K562 (cell line): ENCODE results near the gene BCL2L13. TPM values are rescaled to one million over a fixed set of nuclear protein-coding genes. Genes with fewer than 3 reads are reported as not detected.

Source experiments
- ATAC-seq: fragments of 200-7000 bp; cut with Tn5 transposase; 3 replicates; pipeline ENCODE4 v1.9.1; 2020; ENCODE audit warnings: moderate library complexity
- BruUV-seq: library from RNA; stranded (reverse); fragments of 400-500 nt; replicated peaks from 2 replicates; lab custom pipeline; 2021; lab: Mats Ljungman, UMichigan
- CTCF ChIA-PET: fragments of 300-600 bp; formaldehyde crosslinking; extraction: SDS; loops from one replicate; lab custom pipeline; 2021; ENCODE audit warnings: low intra/inter-chr PET ratio; lab: Yijun Ruan, JAX
- POLR2A ChIA-PET: fragments of 300-600, 350-650 bp; sonication (Branson Sonifier 250); formaldehyde crosslinking; extraction: SDS; loops from one replicate; lab custom pipeline; 2021; ENCODE audit warnings: antibody characterized with exemption, inconsistent platforms; lab: Yijun Ruan, JAX
- DNase-seq, 4 experiments: peaks; one replicate each; pipeline versions ENCODE4 v3.0.0 to v3.0.0-alpha.2; 2011 to 2018; ENCODE audit warnings: low spot score in 3 of 4, mixed read lengths in 3 of 4; ENCODE audit errors: extremely low read depth in 1 of 4
- FAIRE-seq: peaks from 2 replicates; lab custom pipeline; 2011; peaks lifted over from hg19 to GRCh38; lab: Jason Lieb, UNC
- H2AFZ ChIP-seq: 2 replicates; pipeline ENCODE4 v1.6.0; 2011; ENCODE audit warnings: low read depth, low read length, control low read depth, inconsistent platforms
- H3K27ac ChIP-seq: fragments of 200-600 bp; 3 replicates; pipeline ENCODE4 v1.8.0; 2011; ENCODE audit warnings: low read depth, mild to moderate bottlenecking, control low read depth, inconsistent platforms, low read length, moderate library complexity, mixed read lengths; ENCODE audit errors: extremely low read depth
- H3K27me3 ChIP-seq, 2 experiments: fragments of 300-600 bp in 1 of 2; 2 replicates in 1 of 2; 3 replicates in 1 of 2; pipeline versions ENCODE4 v1.6.0 to v1.8.0; 2011; ENCODE audit warnings: inconsistent platforms in 2 of 2, low read length in 2 of 2, mild to moderate bottlenecking in 1 of 2, mixed read lengths in 1 of 2, moderate library complexity in 1 of 2; ENCODE audit not compliant: control insufficient read depth in 2 of 2, insufficient read depth in 2 of 2
- H3K36me3 ChIP-seq: fragments of 300-600 bp; 3 replicates; pipeline ENCODE4 v1.8.0; 2011; ENCODE audit warnings: mild to moderate bottlenecking, low read length, inconsistent platforms; ENCODE audit not compliant: control insufficient read depth, insufficient read depth
- H3K4me1 ChIP-seq, 2 experiments: fragments of 200-600 bp in 1 of 2; replicated peaks in 1 of 2; 2 replicates in 1 of 2; 3 replicates in 1 of 2; pipeline versions ENCODE4 v1.5.1 to v1.8.0; 2011; ENCODE audit warnings: inconsistent platforms in 2 of 2, low read length in 2 of 2, mild to moderate bottlenecking in 1 of 2, mixed read lengths in 1 of 2, moderate library complexity in 1 of 2; ENCODE audit not compliant: control insufficient read depth in 2 of 2, insufficient read depth in 2 of 2
- H3K4me2 ChIP-seq: 2 replicates; pipeline ENCODE4 v1.6.1; 2011; ENCODE audit warnings: low read length, control low read depth, inconsistent platforms, mixed read lengths; ENCODE audit not compliant: insufficient read depth
- H3K4me3 ChIP-seq: fragments of 200-600 bp; sonication (generic), shearing (Covaris generic); 2 replicates; pipeline ENCODE4 v1.5.1; 2016; ENCODE audit warnings: control low read depth, inconsistent platforms
- H3K79me2 ChIP-seq: fragments of 200-600 bp; 3 replicates; pipeline ENCODE4 v1.8.0; 2011; ENCODE audit warnings: low read length, inconsistent platforms; ENCODE audit not compliant: control insufficient read depth, insufficient read depth
- H3K9ac ChIP-seq, 2 experiments: 2 replicates each; pipeline versions ENCODE4 v1.6.0 to v1.6.1; 2011; ENCODE audit warnings: low read depth in 2 of 2, low read length in 2 of 2, control low read depth in 1 of 2, inconsistent platforms in 1 of 2, mild to moderate bottlenecking in 1 of 2, mixed read lengths in 1 of 2; ENCODE audit not compliant: insufficient read depth in 1 of 2
- H3K9me1 ChIP-seq: one replicate; pipeline ENCODE4 v1.6.0; 2011; ENCODE audit warnings: inconsistent platforms, mild to moderate bottlenecking, low read length, moderate library complexity; ENCODE audit not compliant: control insufficient read depth, insufficient read depth
- H3K9me3 ChIP-seq: replicated peaks from 2 replicates; pipeline ENCODE4 v1.5.1; 2011; ENCODE audit warnings: low read depth, low read length, inconsistent platforms; ENCODE audit not compliant: control insufficient read depth, insufficient read depth
- H4K20me1 ChIP-seq: replicated peaks from 2 replicates; pipeline ENCODE4 v1.6.1; 2011; ENCODE audit warnings: low read length, inconsistent platforms, mixed read lengths; ENCODE audit not compliant: control insufficient read depth, insufficient read depth
- CREB3 ChIP-seq: fragments of 450-650 bp; conservative IDR thresholded peaks from 2 replicates; pipeline ENCODE4 v1.6.1; 2016; ENCODE audit warnings: missing genetic modification characterization, low read depth, mild to moderate bottlenecking, missing compliant biosample characterization, moderate library complexity
- GTF2F1 ChIP-seq: IDR thresholded peaks from 2 replicates; pipeline ENCODE4 v1.6.1; 2011; ENCODE audit warnings: low read depth, low read length, improper control_type of control experiment
- HDAC3 ChIP-seq: fragments of 450-650 bp; IDR thresholded peaks from 2 replicates; pipeline ENCODE4 v1.6.1; 2018; ENCODE audit warnings: borderline replicate concordance, mild to moderate bottlenecking, moderate library complexity; ENCODE audit not compliant: partially characterized antibody
- HMGXB4 ChIP-seq: sonication (generic); formaldehyde crosslinking; IDR thresholded peaks from 2 replicates; pipeline ENCODE4 v1.8.1; 2023; ENCODE audit warnings: mild to moderate bottlenecking, missing genetic modification reagents
- KLF13 ChIP-seq: fragments of 450-650 bp; IDR thresholded peaks from 2 replicates; pipeline ENCODE4 v1.6.1; 2016; ENCODE audit warnings: missing genetic modification characterization, low read depth, mild to moderate bottlenecking, missing compliant biosample characterization, moderate library complexity, borderline replicate concordance
- LCOR ChIP-seq: sonication (generic); formaldehyde crosslinking; IDR thresholded peaks from 2 replicates; pipeline ENCODE4 v1.8.0; 2022; ENCODE audit warnings: mild to moderate bottlenecking, missing genetic modification reagents
- MTA1 ChIP-seq: fragments of 450-650 bp; IDR thresholded peaks from 2 replicates; pipeline ENCODE4 v1.6.1; 2017; ENCODE audit warnings: borderline replicate concordance
- PHTF2 ChIP-seq: fragments of 250-450 bp; sonication (Bioruptor Pico); IDR thresholded peaks from 2 replicates; pipeline ENCODE4 v1.5.0; 2021; ENCODE audit warnings: mild to moderate bottlenecking
- POLR2B ChIP-seq: fragments of 450-650 bp; IDR thresholded peaks from 2 replicates; pipeline ENCODE4 v1.6.1; 2018; ENCODE audit warnings: low read depth; ENCODE audit not compliant: partially characterized antibody
- TARDBP ChIP-seq: fragments of 450-650 bp; IDR thresholded peaks from 2 replicates; pipeline ENCODE4 v1.6.1; 2016
- TCFL5 ChIP-seq: fragments of 250-450 bp; sonication (Bioruptor Pico); conservative IDR thresholded peaks from 2 replicates; pipeline ENCODE4 v1.6.1; 2021; ENCODE audit warnings: mild to moderate bottlenecking, moderate library complexity, matching md5 sums
- ZFX ChIP-seq: sonication (generic); formaldehyde crosslinking; IDR thresholded peaks from 2 replicates; pipeline ENCODE4 v1.8.0; 2022; ENCODE audit warnings: mild to moderate bottlenecking, missing genetic modification reagents, moderate library complexity
- ZNF140 ChIP-seq: fragments of 250-450 bp; sonication (Bioruptor Pico); IDR thresholded peaks from 2 replicates; pipeline ENCODE4 v1.8.0; 2021; ENCODE audit warnings: moderate library complexity, mild to moderate bottlenecking, inconsistent platforms
- ZNF324 ChIP-seq: fragments of 250-450 bp; sonication (Bioruptor Pico); IDR thresholded peaks from 2 replicates; pipeline ENCODE4 v1.4.0; 2020; ENCODE audit warnings: mild to moderate bottlenecking
- ZNF512 ChIP-seq: IDR thresholded peaks from 2 replicates; pipeline ENCODE4 v1.6.1; 2016; ENCODE audit warnings: missing genetic modification characterization, missing compliant biosample characterization
- ZNF695 ChIP-seq: fragments of 450-650 bp; formaldehyde crosslinking; IDR thresholded peaks from 2 replicates; pipeline ENCODE4 v1.4.0; 2020; ENCODE audit warnings: mild to moderate bottlenecking, moderate library complexity
- WGBS: fragments of 100-300 bp; shearing (Covaris generic); methylation state at CpG from one replicate; pipeline ENCODE4 v1.1.6; 2016; ENCODE audit warnings: low coverage, mixed read lengths; ENCODE audit not compliant: insufficient coverage; ENCODE audit errors: missing lambda C conversion rate; 5-methylcytosine and 5-hydroxymethylcytosine counted together
- in situ Hi-C: fragments of 300-500 bp; cut with MboI; formaldehyde crosslinking; loops from 4 replicates; pipeline ENCODE4 v1.15.0; 2018; ENCODE audit warnings: inconsistent platforms, mixed read lengths
- intact Hi-C: fragments of 100-400 bp; cut with micrococcal nuclease; formaldehyde crosslinking; loops from 2 replicates; pipeline ENCODE4 v1.14.2; 2022
- polyA plus RNA-seq, 8 experiments: library from polyadenylated mRNA; depleted of rRNA in 4 of 8; stranded (reverse) in 5 of 8; unstranded in 3 of 8; fragments of >200 nt; fragmentation: Nextera tagmentation in 2 of 8; fragmentation: Illumina TruSeq in 1 of 8; extraction: Ambion mirVana in 2 of 8; extraction: Trizol in 1 of 8; gene quantifications; 2 replicates each; pipeline versions ENCODE4 v1.2.1 to v1.2.3, GENCODE V29; 2011 to 2014; ENCODE audit warnings: inconsistent platforms in 1 of 8, missing spikeins in 1 of 8
- total RNA-seq, 7 experiments: library from RNA; depleted of rRNA in 6 of 7; stranded (reverse); fragments of >200 nt in 6 of 7; fragmentation: Illumina TruSeq in 2 of 7; extraction: Trizol in 2 of 7; gene quantifications; 2 replicates each; pipeline versions ENCODE4 v1.2.1 to v1.2.3, GENCODE V29; 2011 to 2021; ENCODE audit warnings: low replicate concordance in 1 of 7

BCL2L13 gene
- total and polyA plus RNA-seq, 9 of the 15 experiments (the other 6 are each of a cell fraction or from before 2014, with no cell fraction given), result 41.5 to 63.4 (median 56.5) TPM

- Histone ChIP-seq H3K36me3 (peaks cover 33% of the 10 kb centered on the region; the same call in 1 of the 3 replicates), H4K20me1 (no peaks in the 10 kb centered on the region), H2AFZ (no peak overlapping the region), H3K9ac (no peak overlapping the region), H3K9me3 (no peaks in the 10 kb centered on the region), H3K27me3 (no peaks in the 10 kb centered on the region), H3K4me2 (no peak overlapping the region), H3K9me1 (no peaks in the 10 kb centered on the region), H3K4me1 (peaks cover 0 to 6% of the 10 kb centered on the region in 2 experiments; a peak in 1 of 5 replicates), H3K79me2 (no peaks in the 10 kb centered on the region), H3K4me3 (no peak overlapping the region), H3K27ac (no peak overlapping the region)
- no peak for ATAC-seq
- 94% methylated on average over 5 of the region's 5 CpGs for WGBS
- in situ Hi-C loops, result no loop called here
- ChIA-PET POLR2A (interaction anchor here (0.6 to 1.3 kb wide), 2 partner anchors 62 to 201 kb away, joined by 3 to 4 read pairs; no protein-coding TSS in a partner anchor), CTCF (no interaction called here)
- no peak for FAIRE-seq
- no TSS peak for BruUV-seq
- intact Hi-C loops, result loop anchor here (5.0 kb wide), 1 partner anchor 162 kb away; the partner anchor contains the start of gene SLC25A18
- no peak for TF ChIP-seq CREB3 (tag)
- TF ChIP-seq POLR2B, result no peak
- no peak for TF ChIP-seq ZNF512 (tag)
- no peak for TF ChIP-seq LCOR
- no peak for TF ChIP-seq ZNF140 (CRISPR knock-in tag)
- TF ChIP-seq ZNF695, result no peak
- no peak for TF ChIP-seq KLF13
- no peak for TF ChIP-seq TCFL5 (CRISPR knock-in tag)
- TF ChIP-seq GTF2F1, result no peak
- TF ChIP-seq TARDBP, result no peak
- no peak for TF ChIP-seq HMGXB4 (CRISPR knock-in tag)
- no peak for TF ChIP-seq ZNF324 (CRISPR knock-in tag)
- no peak for TF ChIP-seq ZFX (CRISPR knock-in tag)
- no peak for TF ChIP-seq MTA1
- no peak for TF ChIP-seq PHTF2 (CRISPR knock-in tag)
- TF ChIP-seq HDAC3, result no peak
- DNase-seq, result no peak
These were observed 85.7 kb downstream of the BCL2L13 start for GRCh38 chr22:17724241-17724640.
